Measurements from ENCODE around the gene RAP1A.

Gene RAP1A

DNA sequence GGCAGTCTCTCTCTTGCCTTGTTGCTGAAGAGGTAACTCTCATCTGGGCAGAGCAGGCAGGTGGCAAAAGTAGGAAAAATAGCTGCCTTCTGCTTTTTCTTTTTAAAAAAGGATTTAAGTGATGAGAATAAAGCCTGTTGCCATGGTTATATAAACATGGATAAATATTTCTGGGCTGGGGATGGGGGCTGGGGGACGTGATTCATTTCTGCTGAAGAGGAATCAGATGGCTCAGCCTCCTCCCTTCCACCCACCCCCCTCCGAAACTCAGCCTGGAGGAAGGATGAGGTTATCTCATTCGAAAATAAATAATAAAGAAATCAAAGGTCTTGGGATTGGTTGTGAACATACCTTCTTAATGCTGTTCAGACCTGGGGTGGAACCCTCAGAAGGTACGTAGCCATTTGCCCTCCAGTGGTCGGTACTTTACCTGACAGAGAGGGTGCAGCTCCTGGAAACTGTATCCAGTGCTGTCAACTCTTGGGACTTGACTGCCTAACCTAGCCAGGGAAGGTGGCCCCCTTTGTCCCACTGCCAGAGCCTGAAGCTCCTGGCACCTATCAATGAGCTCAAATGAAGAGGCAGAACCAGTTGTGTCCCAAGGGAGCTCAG, 123.5 kb downstream of the RAP1A start:
- H2BK15ac ChIP-seq (replicated peaks; ENCODE audit: low read depth) = no peak overlapping the region
- no peak overlapping the region for H3K4ac ChIP-seq (ENCODE audit: low read depth, low read length)
- H3K27ac ChIP-seq (ENCODE audit: low read depth, low read length) = no peak overlapping the region
- H3K18ac ChIP-seq (ENCODE audit: low read length) = no peak overlapping the region
- H2AK5ac ChIP-seq (ENCODE audit: low read length) = no peak overlapping the region
- no peak overlapping the region for H3K56ac ChIP-seq (ENCODE audit: low read length)
- H3K4me1 ChIP-seq (ENCODE audit: control insufficient read depth, low read depth, low read length) = peaks cover under 1% of the 10 kb centered on the region
- no peak overlapping the region for H4K8ac ChIP-seq (ENCODE audit: low read depth, low read length)
- no peak overlapping the region for H3K4me3 ChIP-seq (ENCODE audit: low read length)
- no peak overlapping the region for H4K5ac ChIP-seq (ENCODE audit: low read length)
- H3K23ac ChIP-seq (ENCODE audit: low read length) = no peak overlapping the region
- no CpG with 5 or more reads among the region's 5 CpGs for WGBS (ENCODE audit: extremely low coverage, insufficient coverage, low lambda C conversion rate)
- DNase-seq = peak; percentile 31
- no peaks in the 10 kb centered on the region for H3K79me1 ChIP-seq (ENCODE audit: low read length)
- H3K27me3 ChIP-seq (ENCODE audit: insufficient read depth, low read length, poor library complexity) = no peaks in the 10 kb centered on the region
- no peak overlapping the region for H3K4me2 ChIP-seq (ENCODE audit: low read length)
- no peaks in the 10 kb centered on the region for H3K36me3 ChIP-seq (ENCODE audit: control insufficient read depth, insufficient read depth, low read length)
- H2BK5ac ChIP-seq (ENCODE audit: low read length) = no peak overlapping the region
- no peaks in the 10 kb centered on the region for H3K79me2 ChIP-seq (ENCODE audit: control insufficient read depth, insufficient read depth, low read length)
- no peak overlapping the region for H2BK120ac ChIP-seq (ENCODE audit: low read depth, low read length)
- no peak overlapping the region for H3K9ac ChIP-seq (ENCODE audit: low read length)

DNA sequence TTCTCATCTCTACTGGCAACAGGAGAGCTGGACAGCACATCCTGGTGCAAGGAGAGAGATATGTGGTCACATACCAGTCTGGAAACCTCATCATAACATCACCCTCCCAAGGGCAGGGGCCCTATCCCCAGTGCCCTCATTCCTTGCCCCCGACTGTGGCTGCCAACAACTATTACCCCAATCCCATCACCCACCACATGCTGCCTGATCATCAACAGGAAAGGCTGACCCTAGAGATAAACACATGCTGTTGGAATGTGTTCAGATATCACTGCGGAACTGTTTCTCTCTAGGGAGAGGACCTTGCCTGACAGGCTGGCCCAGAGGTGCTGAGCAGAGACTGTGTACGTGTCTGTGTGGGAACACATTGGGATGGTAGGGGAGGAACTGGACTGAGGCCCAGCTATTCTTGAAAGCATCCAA, 124.1 kb downstream of the RAP1A start:
- Histone ChIP-seq H3K9ac (ENCODE audit: low read length) (no peak overlapping the region), H3K4me3 (ENCODE audit: low read length) (no peak overlapping the region), H3K4me2 (ENCODE audit: low read length) (no peak overlapping the region), H3K27me3 (ENCODE audit: insufficient read depth, low read length, poor library complexity) (no peaks in the 10 kb centered on the region), H3K4ac (ENCODE audit: low read depth, low read length) (no peak overlapping the region), H2AK5ac (ENCODE audit: low read length) (no peak overlapping the region), H2BK120ac (ENCODE audit: low read depth, low read length) (no peak overlapping the region), H3K79me2 (ENCODE audit: control insufficient read depth, insufficient read depth, low read length) (no peaks in the 10 kb centered on the region), H4K8ac (ENCODE audit: low read depth, low read length) (no peak overlapping the region), H3K4me1 (ENCODE audit: control insufficient read depth, low read depth, low read length) (no peaks in the 10 kb centered on the region), H3K23ac (ENCODE audit: low read length) (no peak overlapping the region), H4K5ac (ENCODE audit: low read length) (no peak overlapping the region), H3K56ac (ENCODE audit: low read length) (no peak overlapping the region), H3K27ac (ENCODE audit: low read depth, low read length) (no peak overlapping the region), H2BK15ac (replicated peaks; ENCODE audit: low read depth) (no peak overlapping the region), H2BK5ac (ENCODE audit: low read length) (no peak overlapping the region), H3K36me3 (ENCODE audit: control insufficient read depth, insufficient read depth, low read length) (no peaks in the 10 kb centered on the region), H3K79me1 (ENCODE audit: low read length) (no peaks in the 10 kb centered on the region), H3K18ac (ENCODE audit: low read length) (no peak overlapping the region)
- peak; percentile 51 for DNase-seq
- no CpG with 5 or more reads among the region's 3 CpGs for WGBS (ENCODE audit: extremely low coverage, insufficient coverage, low lambda C conversion rate)

DNA sequence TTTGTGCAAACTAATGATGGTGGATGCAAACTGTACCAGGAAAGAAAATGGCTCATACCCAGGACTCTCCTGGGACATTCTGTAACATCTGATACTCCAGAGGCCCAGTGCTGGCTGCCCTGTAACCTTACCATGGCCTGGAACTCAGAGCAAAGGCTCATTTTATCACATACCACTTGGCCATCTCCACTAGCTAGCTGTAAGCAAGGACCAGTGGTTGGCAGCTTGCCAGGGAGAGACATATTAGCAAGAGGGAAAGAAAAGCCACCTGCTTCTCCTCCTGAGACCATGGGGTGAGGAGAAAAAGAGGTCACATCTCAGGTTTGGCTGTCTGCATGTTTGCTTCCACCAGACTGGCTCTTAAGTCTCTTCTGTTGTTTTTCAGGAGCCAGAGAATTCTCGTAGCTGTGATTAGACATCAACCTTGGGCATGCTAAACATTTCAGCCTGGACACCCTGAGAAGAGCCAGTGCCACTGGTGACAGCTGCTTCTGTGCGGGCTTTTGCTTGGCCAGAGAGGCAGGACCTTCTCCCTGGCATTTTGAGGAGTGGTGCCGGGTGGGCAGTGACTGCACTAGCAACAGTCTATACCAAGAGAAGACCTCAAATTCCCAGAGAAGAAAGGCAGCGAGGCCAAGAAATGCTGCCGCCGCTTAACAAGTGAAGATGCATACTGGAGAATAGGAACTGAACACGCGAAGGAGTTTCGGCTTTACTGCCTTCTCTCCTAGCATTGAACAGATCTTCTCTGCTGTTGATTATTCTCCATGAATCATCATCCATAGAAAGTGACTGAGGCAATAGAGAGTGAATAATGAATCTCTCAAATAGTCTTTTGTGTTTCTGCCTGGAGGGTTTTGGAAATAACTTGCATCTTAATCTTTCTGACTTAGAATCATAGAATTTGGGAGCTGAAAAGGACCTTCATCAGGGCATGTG, 126.4 kb downstream of the RAP1A start:
- Histone ChIP-seq H3K27ac (ENCODE audit: low read depth, low read length) (no peak overlapping the region), H3K79me2 (ENCODE audit: control insufficient read depth, insufficient read depth, low read length) (no peaks in the 10 kb centered on the region), H3K9ac (ENCODE audit: low read length) (no peak overlapping the region), H3K27me3 (ENCODE audit: insufficient read depth, low read length, poor library complexity) (no peaks in the 10 kb centered on the region), H4K8ac (ENCODE audit: low read depth, low read length) (no peak overlapping the region), H4K5ac (ENCODE audit: low read length) (no peak overlapping the region), H3K79me1 (ENCODE audit: low read length) (no peaks in the 10 kb centered on the region), H2BK120ac (ENCODE audit: low read depth, low read length) (no peak overlapping the region), H3K4me2 (ENCODE audit: low read length) (no peak overlapping the region), H3K4ac (ENCODE audit: low read depth, low read length) (no peak overlapping the region), H3K23ac (ENCODE audit: low read length) (no peak overlapping the region), H3K36me3 (ENCODE audit: control insufficient read depth, insufficient read depth, low read length) (no peaks in the 10 kb centered on the region), H3K4me3 (ENCODE audit: low read length) (no peak overlapping the region), H3K18ac (ENCODE audit: low read length) (no peak overlapping the region), H2BK5ac (ENCODE audit: low read length) (no peak overlapping the region), H3K4me1 (ENCODE audit: control insufficient read depth, low read depth, low read length) (no peaks in the 10 kb centered on the region), H3K56ac (ENCODE audit: low read length) (no peak overlapping the region), H2BK15ac (replicated peaks; ENCODE audit: low read depth) (no peak overlapping the region), H2AK5ac (ENCODE audit: low read length) (no peak overlapping the region)
- no CpG with 5 or more reads among the region's 9 CpGs for WGBS (ENCODE audit: extremely low coverage, insufficient coverage, low lambda C conversion rate)
- no peak for DNase-seq

DNA sequence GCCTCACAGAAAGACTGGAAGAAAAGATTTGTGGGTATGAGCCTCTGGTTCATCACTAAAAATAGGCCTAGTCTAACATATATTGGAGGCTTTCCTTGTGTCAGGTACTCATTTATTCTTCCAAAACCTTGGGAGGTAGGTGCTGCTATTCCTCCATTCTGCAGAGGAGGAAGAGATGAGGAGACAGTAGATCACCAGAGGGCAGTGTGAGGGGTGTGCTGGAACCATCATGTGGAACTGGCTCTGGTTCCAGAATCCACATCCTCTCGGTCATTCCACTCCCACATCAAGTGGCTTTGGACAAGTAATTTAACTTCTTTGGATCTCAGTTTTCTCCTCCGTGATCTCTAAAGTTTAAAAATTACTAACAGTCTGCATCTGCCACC, 127.0 kb downstream of the RAP1A start:
- Histone ChIP-seq H3K27me3 (ENCODE audit: insufficient read depth, low read length, poor library complexity) (no peaks in the 10 kb centered on the region), H3K79me2 (ENCODE audit: control insufficient read depth, insufficient read depth, low read length) (no peaks in the 10 kb centered on the region), H2AK5ac (ENCODE audit: low read length) (no peak overlapping the region), H3K18ac (ENCODE audit: low read length) (no peak overlapping the region), H3K36me3 (ENCODE audit: control insufficient read depth, insufficient read depth, low read length) (no peaks in the 10 kb centered on the region), H3K9ac (ENCODE audit: low read length) (no peak overlapping the region), H3K27ac (ENCODE audit: low read depth, low read length) (no peak overlapping the region), H3K4ac (ENCODE audit: low read depth, low read length) (no peak overlapping the region), H3K23ac (ENCODE audit: low read length) (no peak overlapping the region), H2BK5ac (ENCODE audit: low read length) (no peak overlapping the region), H2BK15ac (replicated peaks; ENCODE audit: low read depth) (no peak overlapping the region), H3K4me1 (ENCODE audit: control insufficient read depth, low read depth, low read length) (no peaks in the 10 kb centered on the region), H3K4me2 (ENCODE audit: low read length) (no peak overlapping the region), H3K79me1 (ENCODE audit: low read length) (no peaks in the 10 kb centered on the region), H4K5ac (ENCODE audit: low read length) (no peak overlapping the region), H3K4me3 (ENCODE audit: low read length) (no peak overlapping the region), H2BK120ac (ENCODE audit: low read depth, low read length) (no peak overlapping the region), H4K8ac (ENCODE audit: low read depth, low read length) (no peak overlapping the region), H3K56ac (ENCODE audit: low read length) (no peak overlapping the region)
- no CpG with 5 or more reads among the region's 2 CpGs for WGBS (ENCODE audit: extremely low coverage, insufficient coverage, low lambda C conversion rate)
- peak; percentile 27 for DNase-seq

DNA sequence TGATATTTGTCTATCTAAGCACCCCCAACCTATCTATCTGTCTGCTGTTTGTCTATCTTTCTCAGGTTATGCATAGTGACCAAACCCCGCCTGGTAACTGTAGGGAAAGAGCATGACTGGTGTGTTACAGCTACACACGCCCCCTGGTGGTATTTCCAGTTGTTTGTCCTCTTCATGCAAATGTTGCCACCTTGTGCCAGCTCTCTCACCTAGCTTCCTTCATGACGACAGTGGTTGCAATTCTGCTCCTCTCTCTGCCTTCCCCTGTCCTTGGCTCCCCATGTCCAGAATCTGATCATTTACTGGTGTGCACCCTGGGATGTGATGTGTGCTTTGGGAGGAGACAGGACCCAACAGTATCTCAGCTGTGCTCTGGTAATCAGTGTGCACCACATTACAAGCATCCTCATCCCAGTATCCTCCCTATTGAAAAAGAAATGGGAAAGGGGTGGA, 127.7 kb downstream of the RAP1A start:
- Histone ChIP-seq H3K27me3 (ENCODE audit: insufficient read depth, low read length, poor library complexity) (no peaks in the 10 kb centered on the region), H3K79me1 (ENCODE audit: low read length) (no peaks in the 10 kb centered on the region), H3K4me3 (ENCODE audit: low read length) (no peak overlapping the region), H2AK5ac (ENCODE audit: low read length) (no peak overlapping the region), H3K4ac (ENCODE audit: low read depth, low read length) (no peak overlapping the region), H3K9ac (ENCODE audit: low read length) (no peak overlapping the region), H4K5ac (ENCODE audit: low read length) (no peak overlapping the region), H2BK15ac (replicated peaks; ENCODE audit: low read depth) (no peak overlapping the region), H3K23ac (ENCODE audit: low read length) (no peak overlapping the region), H3K27ac (ENCODE audit: low read depth, low read length) (no peak overlapping the region), H3K79me2 (ENCODE audit: control insufficient read depth, insufficient read depth, low read length) (no peaks in the 10 kb centered on the region), H3K4me1 (ENCODE audit: control insufficient read depth, low read depth, low read length) (no peaks in the 10 kb centered on the region), H3K4me2 (ENCODE audit: low read length) (no peak overlapping the region), H3K36me3 (ENCODE audit: control insufficient read depth, insufficient read depth, low read length) (no peaks in the 10 kb centered on the region), H4K8ac (ENCODE audit: low read depth, low read length) (no peak overlapping the region), H2BK120ac (ENCODE audit: low read depth, low read length) (no peak overlapping the region), H2BK5ac (ENCODE audit: low read length) (no peak overlapping the region), H3K56ac (ENCODE audit: low read length) (no peak overlapping the region), H3K18ac (ENCODE audit: low read length) (no peak overlapping the region)
- no CpG with 5 or more reads among the region's 3 CpGs for WGBS (ENCODE audit: extremely low coverage, insufficient coverage, low lambda C conversion rate)
- DNase-seq = peak; percentile 92

All from mesendoderm (in vitro differentiated cells).